Gastrocnemius medialis (tissue), 4 donors: Measurements from ENCODE around the gene POU3F3. TPM values are rescaled to one million over a fixed set of nuclear protein-coding genes. Genes with fewer than 3 reads are reported as not detected.
A peak's percentile ranks its signal among the peaks of the same experiment; 100 is the strongest.

Experiments
- ATAC-seq, 2 donors: fragments of 150-250 bp; one replicate each; pipeline ENCODE4 v1.9.1; 2016
- DNase-seq, 2 donors: peaks; one replicate each; pipeline ENCODE4 v3.0.0-alpha.2; 2019
- H3K27ac ChIP-seq, 4 donors: fragments of 200-600 bp; sonication (generic); 1 replicate in 1 of 4; 2 replicates in 3 of 4; pipeline ENCODE4 v1.5.1; 2016 to 2018; ENCODE audit warnings: mild to moderate bottlenecking in 2 of 4, moderate library complexity in 1 of 4
- H3K27me3 ChIP-seq, 3 donors: fragments of 200-600 bp; sonication (generic) in 2 of 3; 1 replicate in 1 of 3; 2 replicates in 2 of 3; pipeline versions ENCODE4 v1.5.1 to v1.6.0; 2016 to 2019; ENCODE audit warnings: mild to moderate bottlenecking in 1 of 3, moderate library complexity in 1 of 3
- H3K36me3 ChIP-seq, 2 donors: fragments of 200-600 bp; sonication (generic) in 1 of 2; one replicate each; pipeline ENCODE4 v1.5.1; 2017 to 2018
- H3K4me1 ChIP-seq, 2 donors: fragments of 200-600 bp; sonication (generic) in 1 of 2; one replicate each; pipeline ENCODE4 v1.5.1; 2016 to 2017; ENCODE audit warnings: mild to moderate bottlenecking in 2 of 2
- H3K4me3 ChIP-seq, 4 donors: fragments of 200-600 bp; sonication (generic) in 3 of 4; 1 replicate in 1 of 4; 2 replicates in 3 of 4; pipeline ENCODE4 v1.5.1; 2016 to 2019; ENCODE audit warnings: mild to moderate bottlenecking in 2 of 4
- H3K9me3 ChIP-seq, 3 donors: fragments of 200-600 bp; sonication (generic) in 2 of 3; 1 replicate in 1 of 3; 2 replicates in 2 of 3; pipeline ENCODE4 v1.5.1; 2016 to 2019
- POLR2A ChIP-seq, 2 donors: fragments of 450-650 bp; IDR thresholded peaks; one replicate each; pipeline ENCODE4 v1.6.1; 2017; ENCODE audit warnings: antibody characterized with exemption in 2 of 2, mild to moderate bottlenecking in 2 of 2, moderate library complexity in 2 of 2
- in situ Hi-C, 4 donors: fragments of 200-750 bp; cut with MboI; loops; one replicate each; pipeline versions ENCODE4 v1.15.0 to v1.8.0; 2017; ENCODE audit warnings: low sequenced_read_pairs in 4 of 4
- intact Hi-C: fragments of 100-400 bp; cut with DNase I; formaldehyde crosslinking; loops from one replicate; pipeline ENCODE4 v1.15.1; 2023; ENCODE audit warnings: low total_unique reads
- total RNA-seq, 4 donors: library from RNA; depleted of rRNA; stranded (reverse); fragments of >200 nt; gene quantifications; one replicate each; pipeline versions ENCODE4 v1.1.0 to v1.2.3, GENCODE V29; 2016
- TF ChIP-seq, protein P1 (sequence below), 5 experiments: fragments of 450-650 bp in 3 of 5; fragments of 200-600 bp in 2 of 5; sonication (generic) in 2 of 5; IDR thresholded peaks in 4 of 5; conservative IDR thresholded peaks in 1 of 5; 1 replicate in 4 of 5; 2 replicates in 1 of 5; pipeline ENCODE4 v1.5.1; 2016 to 2019; ENCODE audit warnings: antibody characterized with exemption in 5 of 5, mild to moderate bottlenecking in 3 of 5, moderate library complexity in 3 of 5

POU3F3 gene
- total RNA-seq, 4 donors from 2014 or later = not detected

DNA sequence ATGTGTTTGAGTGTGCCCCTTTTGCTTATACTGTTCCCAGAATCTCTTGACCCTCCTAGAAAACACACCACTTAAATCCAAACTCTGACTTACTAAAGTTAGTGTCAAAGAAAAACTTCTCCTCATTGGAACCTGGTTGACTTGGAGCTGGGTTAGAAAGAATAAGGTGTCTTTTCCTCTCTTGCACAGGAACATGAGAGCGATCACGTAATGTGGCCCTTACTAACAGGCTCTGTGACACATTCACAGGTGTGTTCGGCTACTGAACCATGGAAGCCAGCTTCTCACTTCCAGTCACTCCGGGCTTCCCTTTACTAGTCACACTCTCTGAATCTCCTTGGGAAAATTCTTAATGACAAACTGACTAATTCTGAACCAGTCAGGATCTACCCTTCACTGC is 5.4 kb upstream of the POU3F3 start:
- in situ Hi-C loops = no loop called here
- no peak for TF ChIP-seq POLR2A (IDR thresholded peaks at IDR 0.05)
- TF ChIP-seq, protein P1, sequence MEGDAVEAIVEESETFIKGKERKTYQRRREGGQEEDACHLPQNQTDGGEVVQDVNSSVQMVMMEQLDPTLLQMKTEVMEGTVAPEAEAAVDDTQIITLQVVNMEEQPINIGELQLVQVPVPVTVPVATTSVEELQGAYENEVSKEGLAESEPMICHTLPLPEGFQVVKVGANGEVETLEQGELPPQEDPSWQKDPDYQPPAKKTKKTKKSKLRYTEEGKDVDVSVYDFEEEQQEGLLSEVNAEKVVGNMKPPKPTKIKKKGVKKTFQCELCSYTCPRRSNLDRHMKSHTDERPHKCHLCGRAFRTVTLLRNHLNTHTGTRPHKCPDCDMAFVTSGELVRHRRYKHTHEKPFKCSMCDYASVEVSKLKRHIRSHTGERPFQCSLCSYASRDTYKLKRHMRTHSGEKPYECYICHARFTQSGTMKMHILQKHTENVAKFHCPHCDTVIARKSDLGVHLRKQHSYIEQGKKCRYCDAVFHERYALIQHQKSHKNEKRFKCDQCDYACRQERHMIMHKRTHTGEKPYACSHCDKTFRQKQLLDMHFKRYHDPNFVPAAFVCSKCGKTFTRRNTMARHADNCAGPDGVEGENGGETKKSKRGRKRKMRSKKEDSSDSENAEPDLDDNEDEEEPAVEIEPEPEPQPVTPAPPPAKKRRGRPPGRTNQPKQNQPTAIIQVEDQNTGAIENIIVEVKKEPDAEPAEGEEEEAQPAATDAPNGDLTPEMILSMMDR (IDR thresholded peaks at IDR 0.05 in 4 of 5, conservative IDR thresholded peaks at IDR 0.05 in 1 of 5) = no peak
- Histone ChIP-seq H3K27me3 (peaks cover 96 to 100% (median 98%) of the 10 kb centered on the region in 3 donors), H3K27ac (no peak overlapping the region), H3K4me1 (peaks cover 29 to 38% of the 10 kb centered on the region in 2 donors), H3K36me3 (no peaks in the 10 kb centered on the region), H3K4me3 (no peak overlapping the region), H3K9me3 (no peaks in the 10 kb centered on the region)
- DNase-seq (no peak), ATAC-seq (no peak)
- intact Hi-C loops = no loop called here

DNA sequence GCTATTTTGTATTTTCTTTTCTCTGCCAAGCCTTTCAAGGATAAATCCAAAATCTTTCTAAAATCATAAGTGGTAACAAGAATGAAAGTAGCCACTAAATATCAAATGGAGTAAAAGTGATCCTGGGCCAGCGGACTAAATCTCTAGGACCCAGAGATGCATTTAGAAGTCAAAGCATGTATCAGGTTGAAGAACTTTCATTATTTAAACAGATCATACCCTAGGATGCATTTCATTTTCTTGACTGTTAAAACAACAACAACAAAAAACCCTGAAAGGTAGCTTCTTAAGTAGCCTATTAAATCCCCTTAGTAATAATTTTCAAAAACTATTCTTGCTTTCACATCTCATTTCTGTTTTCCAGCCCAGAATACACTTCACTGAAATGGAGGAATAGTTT is 4.8 kb upstream of the POU3F3 start:
- Histone ChIP-seq H3K36me3 (no peaks in the 10 kb centered on the region), H3K4me1 (peaks cover 29 to 41% of the 10 kb centered on the region in 2 donors), H3K27ac (no peak overlapping the region), H3K9me3 (no peaks in the 10 kb centered on the region), H3K27me3 (peaks cover 94 to 100% (median 98%) of the 10 kb centered on the region in 3 donors), H3K4me3 (no peak overlapping the region)
- TF ChIP-seq POLR2A (IDR thresholded peaks at IDR 0.05) = no peak
- TF ChIP-seq, protein P1 (IDR thresholded peaks at IDR 0.05 in 4 of 5, conservative IDR thresholded peaks at IDR 0.05 in 1 of 5) = no peak
- in situ Hi-C loops (no loop called here), intact Hi-C loops (no loop called here)
- DNase-seq = no peak
- no peak for ATAC-seq

DNA sequence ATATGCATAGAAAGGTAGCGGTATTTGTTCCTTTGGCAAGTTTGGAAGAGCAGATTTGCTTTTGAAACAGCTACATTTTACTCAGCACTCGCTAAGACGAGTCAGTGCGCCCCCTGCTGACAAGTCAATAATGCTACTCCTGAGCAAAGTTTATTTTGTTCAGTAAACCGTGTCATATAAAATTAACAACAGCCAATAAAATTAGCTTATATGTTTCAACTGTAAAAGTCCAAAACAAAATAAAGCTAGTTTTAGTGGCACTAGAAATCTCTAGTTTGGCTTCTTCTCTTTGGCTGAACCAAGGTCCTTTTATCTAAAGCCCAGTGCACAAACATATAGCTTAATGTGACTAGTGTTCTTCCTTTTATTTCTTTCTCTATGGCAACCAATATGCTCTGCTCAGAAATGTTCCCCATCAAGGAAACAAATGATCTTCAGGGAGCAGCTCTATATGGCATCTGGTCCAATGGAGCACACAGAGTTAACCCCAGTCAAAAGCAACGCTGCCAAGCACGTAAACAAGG is 4.2 kb upstream of the POU3F3 start:
- Histone ChIP-seq H3K4me1 (peaks cover 24 to 36% of the 10 kb centered on the region in 2 donors), H3K4me3 (no peak overlapping the region), H3K27me3 (peaks cover 94 to 100% (median 98%) of the 10 kb centered on the region in 3 donors), H3K36me3 (no peaks in the 10 kb centered on the region), H3K9me3 (no peaks in the 10 kb centered on the region), H3K27ac (no peak overlapping the region)
- intact Hi-C loops (no loop called here), in situ Hi-C loops (no loop called here)
- ATAC-seq (peak; percentile 44 to 68), DNase-seq (peak in 1 of 2 donors; percentile 23)
- no peak for TF ChIP-seq POLR2A (IDR thresholded peaks at IDR 0.05)
- TF ChIP-seq, protein P1 (IDR thresholded peaks at IDR 0.05 in 4 of 5, conservative IDR thresholded peaks at IDR 0.05 in 1 of 5) = peak; percentile 50 to 84 (median 69)

DNA sequence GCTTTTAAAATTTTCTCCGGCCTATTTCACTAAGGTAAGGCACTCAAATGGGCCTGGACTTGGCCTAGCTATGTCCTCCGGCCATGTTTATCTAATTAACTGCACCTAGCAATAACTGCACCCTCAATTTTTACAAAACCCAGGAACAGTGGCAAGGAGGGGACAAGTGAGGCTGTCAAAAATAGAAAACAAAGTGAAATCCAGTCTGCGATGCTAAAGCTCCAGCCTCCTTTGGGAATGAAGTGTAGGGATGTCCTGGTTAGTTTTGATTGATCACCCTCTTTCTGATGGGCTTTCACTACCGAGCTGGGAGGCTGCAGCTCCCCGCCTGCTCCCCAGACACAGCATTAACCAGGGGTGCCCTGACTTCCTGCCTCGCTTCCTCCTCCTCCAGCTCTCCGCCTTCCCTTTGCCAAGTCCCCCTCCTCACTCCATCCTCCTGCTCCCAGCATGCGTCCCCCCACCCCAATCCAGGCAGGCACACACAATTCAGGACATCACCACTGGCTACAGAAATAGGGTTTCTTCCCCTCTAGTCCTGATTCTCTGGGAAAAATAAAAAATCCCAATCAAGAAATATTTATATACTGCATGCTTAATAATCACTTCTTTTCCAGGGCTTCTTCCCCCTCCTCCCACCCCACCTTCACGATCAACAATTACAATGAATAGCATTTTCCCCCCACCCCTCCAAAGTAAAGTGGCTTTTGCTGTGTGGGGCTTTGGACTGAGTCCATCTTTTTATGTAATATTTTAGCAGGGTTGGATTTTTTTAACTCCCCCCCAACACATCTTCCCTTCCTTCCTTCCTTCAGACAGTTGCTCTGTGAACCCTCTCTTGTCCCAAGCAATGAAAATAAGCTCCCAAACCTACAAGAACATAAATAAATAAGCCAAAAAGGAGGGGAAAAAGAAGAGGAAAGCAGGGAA is 3.3 kb upstream of the POU3F3 start:
- intact Hi-C loops (no loop called here), in situ Hi-C loops (no loop called here)
- Histone ChIP-seq H3K27me3 (peaks cover 87 to 93% (median 92%) of the 10 kb centered on the region in 3 donors), H3K36me3 (no peaks in the 10 kb centered on the region), H3K9me3 (no peaks in the 10 kb centered on the region), H3K27ac (no peak overlapping the region), H3K4me1 (peaks cover 16 to 27% of the 10 kb centered on the region in 2 donors), H3K4me3 (no peak overlapping the region)
- ATAC-seq (no peak), DNase-seq (no peak)
- no peak for TF ChIP-seq POLR2A (IDR thresholded peaks at IDR 0.05)
- TF ChIP-seq, protein P1 (IDR thresholded peaks at IDR 0.05 in 4 of 5, conservative IDR thresholded peaks at IDR 0.05 in 1 of 5) = no peak
